Measurements from ENCODE around the gene ARL6IP4. TPM values are rescaled to one million over a fixed set of nuclear protein-coding genes. Genes with fewer than 3 reads are reported as not detected.

ARL6IP4 gene
- total RNA-seq, 1 donor from 2014 or later: 146 TPM

DNA sequence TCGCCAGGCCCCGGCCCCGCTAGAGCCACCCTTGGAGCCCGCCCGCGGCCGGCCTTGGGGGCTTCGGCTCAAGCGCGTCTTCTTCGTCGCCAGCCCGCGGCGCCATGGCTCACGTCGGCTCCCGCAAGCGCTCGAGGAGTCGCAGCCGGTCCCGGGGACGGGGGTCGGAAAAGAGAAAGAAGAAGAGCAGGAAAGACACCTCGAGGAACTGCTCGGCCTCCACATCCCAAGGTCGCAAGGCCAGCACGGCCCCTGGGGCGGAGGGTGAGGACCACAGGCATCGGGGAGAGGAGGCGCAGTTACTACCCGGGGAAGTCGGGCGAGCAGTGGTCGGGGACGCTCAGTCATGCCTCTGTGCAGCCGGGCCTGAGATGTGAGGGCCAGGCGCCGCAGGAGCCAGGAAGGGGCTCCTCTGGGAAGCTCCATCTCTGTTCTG, 573 bp downstream of the ARL6IP4 start:
- Mint-ChIP-seq H3K4me3 (ENCODE audit: unreplicated experiment) (peak overlapping the region; percentile 90), H3K27ac (ENCODE audit: unreplicated experiment) (peak overlapping the region; percentile 79), H3K36me3 (ENCODE audit: low read depth) (no peaks in the 10 kb centered on the region), H3K27me3 (ENCODE audit: low read depth) (no peaks in the 10 kb centered on the region), H3K4me1 (ENCODE audit: low read depth) (peaks cover 66% of the 10 kb centered on the region), H3K9me3 (ENCODE audit: low read depth) (no peaks in the 10 kb centered on the region)
- peak; percentile 31 for TF ChIP-seq CTCF (IDR thresholded peaks at IDR 0.05)
- DNase-seq (ENCODE audit: low spot score): no peak

- H3K27ac Mint-ChIP-seq (ENCODE audit: unreplicated experiment): peak overlapping the region; percentile 79
- H3K4me3 Mint-ChIP-seq (ENCODE audit: unreplicated experiment): peak overlapping the region; percentile 90
- peaks cover 60% of the 10 kb centered on the region for H3K4me1 Mint-ChIP-seq (ENCODE audit: low read depth)
- no peaks in the 10 kb centered on the region for H3K9me3 Mint-ChIP-seq (ENCODE audit: low read depth)
- no peak for TF ChIP-seq CTCF (IDR thresholded peaks at IDR 0.05)
- no peaks in the 10 kb centered on the region for H3K27me3 Mint-ChIP-seq (ENCODE audit: low read depth)
- H3K36me3 Mint-ChIP-seq (ENCODE audit: low read depth): no peaks in the 10 kb centered on the region
- no peak for DNase-seq (ENCODE audit: low spot score)
Measured at GRCh38 chr12:122981587-122982476, 1.4 kb downstream of the ARL6IP4 start.

GRCh38 chr12:122982477-122982815, 2.0 kb downstream of the ARL6IP4 start:
- Mint-ChIP-seq H3K4me1 (ENCODE audit: low read depth) (peaks cover 60% of the 10 kb centered on the region), H3K4me3 (ENCODE audit: unreplicated experiment) (peak overlapping the region; percentile 90), H3K36me3 (ENCODE audit: low read depth) (no peaks in the 10 kb centered on the region), H3K9me3 (ENCODE audit: low read depth) (no peaks in the 10 kb centered on the region), H3K27me3 (ENCODE audit: low read depth) (no peaks in the 10 kb centered on the region), H3K27ac (ENCODE audit: unreplicated experiment) (peak overlapping the region; percentile 71)
- no peak for TF ChIP-seq CTCF (IDR thresholded peaks at IDR 0.05)
- DNase-seq (ENCODE audit: low spot score): no peak

GRCh38 chr12:122982963-122983788, 2.7 kb downstream of the ARL6IP4 start:
- peaks cover 55% of the 10 kb centered on the region for H3K4me1 Mint-ChIP-seq (ENCODE audit: low read depth)
- no peaks in the 10 kb centered on the region for H3K36me3 Mint-ChIP-seq (ENCODE audit: low read depth)
- peak overlapping the region; percentile 44 for H3K4me3 Mint-ChIP-seq (ENCODE audit: unreplicated experiment)
- no peak for TF ChIP-seq CTCF (IDR thresholded peaks at IDR 0.05)
- peak overlapping the region; percentile 80 for H3K27ac Mint-ChIP-seq (ENCODE audit: unreplicated experiment)
- no peaks in the 10 kb centered on the region for H3K27me3 Mint-ChIP-seq (ENCODE audit: low read depth)
- no peaks in the 10 kb centered on the region for H3K9me3 Mint-ChIP-seq (ENCODE audit: low read depth)
- no peak for DNase-seq (ENCODE audit: low spot score)

DNA sequence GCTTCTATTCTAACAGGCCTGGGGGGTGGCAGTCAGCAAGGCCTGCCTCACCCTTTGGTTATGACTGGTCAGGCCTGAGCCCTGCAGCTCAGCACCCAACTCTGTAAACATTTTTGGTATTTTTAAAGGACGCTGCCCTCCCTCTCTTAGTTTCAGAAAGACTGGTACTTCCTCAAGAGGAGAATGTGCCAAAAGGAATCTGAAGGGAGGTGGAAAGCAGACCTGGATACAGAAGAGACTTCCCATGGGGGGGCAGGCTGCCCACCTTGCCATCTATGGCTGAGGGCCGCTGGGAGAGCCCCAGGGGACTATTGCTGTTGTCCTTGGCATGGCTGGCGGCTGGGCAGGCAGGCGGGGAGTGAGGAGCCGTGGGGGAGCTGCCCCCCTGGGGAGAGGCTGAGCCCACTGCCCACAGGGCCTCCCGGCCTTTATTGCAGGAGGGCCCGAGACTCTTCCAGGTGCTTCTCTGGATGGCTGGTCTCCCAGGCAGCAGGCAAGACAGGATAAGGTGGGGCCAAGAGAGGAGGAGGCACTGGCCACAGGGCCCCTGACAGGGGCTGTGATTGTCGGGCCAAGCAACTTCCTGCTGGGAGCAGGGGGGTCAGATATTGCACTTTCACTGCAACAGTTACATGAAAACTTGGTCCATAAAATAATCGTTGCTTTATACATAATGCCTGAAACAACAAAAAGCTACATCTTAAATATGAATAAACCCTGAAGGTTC, 3.5 kb downstream of the ARL6IP4 start:
- Mint-ChIP-seq H3K27ac (ENCODE audit: unreplicated experiment) (peak overlapping the region; percentile 80), H3K27me3 (ENCODE audit: low read depth) (no peaks in the 10 kb centered on the region), H3K36me3 (ENCODE audit: low read depth) (no peaks in the 10 kb centered on the region), H3K9me3 (ENCODE audit: low read depth) (no peaks in the 10 kb centered on the region), H3K4me1 (ENCODE audit: low read depth) (peaks cover 52% of the 10 kb centered on the region), H3K4me3 (ENCODE audit: unreplicated experiment) (peak overlapping the region; percentile 38)
- no peak for TF ChIP-seq CTCF (IDR thresholded peaks at IDR 0.05)
- DNase-seq (ENCODE audit: low spot score): no peak
